Smooth muscle cell of the pulmonary artery (primary cell): Measurements from ENCODE around the gene ZNF215. TPM values are rescaled to one million over a fixed set of nuclear protein-coding genes. Genes with fewer than 3 reads are reported as not detected.

Experiments
- total RNA-seq: library from RNA; depleted of rRNA; stranded (reverse); fragments of >200 nt; gene quantifications from 2 replicates; pipeline ENCODE4 v1.2.3, GENCODE V29; 2014

ZNF215 gene
- 2.6 and 3.8 TPM in 2 replicates for total RNA-seq

GRCh38 chr11:6926208-6927029 lies at the start of gene ZNF215:
TSS of gene ZNF215 (plus strand) at chr11:6926426. CDS start at chr11:6932273, 5,847 bp downstream.

DNA sequence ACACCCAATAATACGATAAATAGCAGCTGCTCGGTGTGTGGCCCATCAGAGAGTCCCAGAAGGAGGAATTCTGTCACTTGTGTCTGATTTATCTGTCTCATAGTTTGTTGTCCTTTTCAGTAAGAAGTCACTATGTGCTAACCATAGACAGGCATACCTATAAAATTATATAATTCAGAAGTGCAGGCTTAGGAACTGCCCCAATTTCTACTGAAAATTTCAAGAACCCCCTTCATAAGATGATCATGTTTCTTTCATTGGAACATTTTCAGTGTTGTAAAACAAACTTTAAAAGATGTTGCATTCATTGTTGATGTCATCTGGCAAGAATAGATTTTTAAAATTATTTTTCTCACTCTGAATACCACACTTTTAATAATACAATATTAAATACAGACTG lies 33.8 kb upstream of the ZNF215 start, which contains the start of gene OR2D2:
TSS of gene OR2D2 (minus strand) at position 101 of the 400 bp plus-strand sequence. CDS start at position 101, 0 bp downstream.

DNA sequence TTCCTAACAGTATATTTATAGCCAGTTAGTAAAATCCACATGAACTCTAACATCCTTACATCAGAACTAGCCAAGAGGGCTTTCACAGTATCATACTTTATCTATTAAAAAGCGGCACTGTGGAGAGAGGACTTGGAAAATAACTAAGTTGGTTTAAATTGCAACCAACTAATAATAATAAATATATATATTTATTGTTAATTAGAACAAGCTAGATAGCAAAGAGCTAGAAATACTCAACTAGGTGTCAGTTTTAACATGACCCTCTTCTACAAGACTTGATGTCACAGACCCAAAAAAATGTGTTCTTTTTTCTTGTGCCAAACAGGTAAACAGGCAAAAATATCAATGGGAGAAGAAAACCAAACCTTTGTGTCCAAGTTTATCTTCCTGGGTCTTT lies 5.5 kb upstream of the ZNF215 start, which contains the start of gene OR2D3:
TSS of gene OR2D3 (plus strand) at position 301 of the 400 bp plus-strand sequence. CDS start at position 301, 0 bp downstream.

Other genes with a start within 250 kb of the ZNF215 start
- gene MRPL17, start 243.1 kb upstream of the ZNF215 start, total RNA-seq: 49.8 and 61.2 TPM in 2 replicates
- 0.10 and 0.13 TPM in 2 replicates for gene OR2AG2, start 154.4 kb upstream of the ZNF215 start, total RNA-seq
- gene OR2AG1, start 143.4 kb upstream of the ZNF215 start, total RNA-seq: not detected in 2 replicates
- 0.13 and 0.26 TPM in 2 replicates for gene OR6A2, start 126.7 kb upstream of the ZNF215 start, total RNA-seq
- not detected in 2 replicates for gene OR10A5, start 80.7 kb upstream of the ZNF215 start, total RNA-seq
- gene OR10A2, start 63.4 kb upstream of the ZNF215 start, total RNA-seq: not detected in 2 replicates
- gene OR10A4, start 49.8 kb upstream of the ZNF215 start, total RNA-seq: not detected in 2 replicates
- 0.13 and 0.36 TPM in 2 replicates for gene OR2D2, start 33.9 kb upstream of the ZNF215 start, total RNA-seq
- gene OR2D3, start 5.4 kb upstream of the ZNF215 start, total RNA-seq: not detected in 2 replicates
- gene ZNF214, start 93.9 kb downstream of the ZNF215 start, total RNA-seq: 2.6 and 2.7 TPM in 2 replicates
- gene NLRP14, start 94.1 kb downstream of the ZNF215 start, total RNA-seq: 0.07 and 0.10 TPM in 2 replicates
- gene RBMXL2, start 162.6 kb downstream of the ZNF215 start, total RNA-seq: not detected in 2 replicates